Measurements from ENCODE around the gene OSBPL6.

DNA sequence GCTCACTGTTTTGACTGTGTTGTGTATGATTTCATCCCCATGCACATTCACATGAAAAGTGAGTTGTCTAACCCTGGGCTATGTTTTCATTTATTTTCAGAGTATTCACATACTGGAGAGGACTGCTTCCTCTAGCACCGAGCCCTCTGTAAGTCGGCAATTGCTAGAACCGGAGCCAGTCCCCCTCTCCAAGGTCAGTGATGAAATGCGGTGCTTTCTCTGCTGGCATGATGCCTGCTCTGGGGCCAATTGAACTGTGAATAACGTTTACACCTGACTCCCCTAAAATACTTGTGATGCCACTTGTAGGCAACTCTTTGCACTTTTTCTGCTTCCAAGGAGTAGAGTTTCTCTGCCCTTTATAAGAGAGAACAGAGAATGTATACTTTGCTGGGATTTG, 129.8 kb downstream of the OSBPL6 start:
- TF ChIP-seq, protein P1, sequence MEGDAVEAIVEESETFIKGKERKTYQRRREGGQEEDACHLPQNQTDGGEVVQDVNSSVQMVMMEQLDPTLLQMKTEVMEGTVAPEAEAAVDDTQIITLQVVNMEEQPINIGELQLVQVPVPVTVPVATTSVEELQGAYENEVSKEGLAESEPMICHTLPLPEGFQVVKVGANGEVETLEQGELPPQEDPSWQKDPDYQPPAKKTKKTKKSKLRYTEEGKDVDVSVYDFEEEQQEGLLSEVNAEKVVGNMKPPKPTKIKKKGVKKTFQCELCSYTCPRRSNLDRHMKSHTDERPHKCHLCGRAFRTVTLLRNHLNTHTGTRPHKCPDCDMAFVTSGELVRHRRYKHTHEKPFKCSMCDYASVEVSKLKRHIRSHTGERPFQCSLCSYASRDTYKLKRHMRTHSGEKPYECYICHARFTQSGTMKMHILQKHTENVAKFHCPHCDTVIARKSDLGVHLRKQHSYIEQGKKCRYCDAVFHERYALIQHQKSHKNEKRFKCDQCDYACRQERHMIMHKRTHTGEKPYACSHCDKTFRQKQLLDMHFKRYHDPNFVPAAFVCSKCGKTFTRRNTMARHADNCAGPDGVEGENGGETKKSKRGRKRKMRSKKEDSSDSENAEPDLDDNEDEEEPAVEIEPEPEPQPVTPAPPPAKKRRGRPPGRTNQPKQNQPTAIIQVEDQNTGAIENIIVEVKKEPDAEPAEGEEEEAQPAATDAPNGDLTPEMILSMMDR (IDR thresholded peaks at IDR 0.05): no peak
- no peak for TF ChIP-seq POLR2A (IDR thresholded peaks at IDR 0.05)

Measured in uterus (tissue), 2 donors.